SK-N-SH (cell line): ENCODE measurements around the gene DNAJC19. TPM values are rescaled to one million over a fixed set of nuclear protein-coding genes. Genes with fewer than 3 reads are reported as not detected.

Experiments
- CTCF ChIA-PET: fragments of 300-600, 350-600 bp; formaldehyde crosslinking; extraction: SDS; loops from one replicate; lab custom pipeline; 2021; lab: Yijun Ruan, JAX
- POLR2A ChIA-PET: fragments of 350-600 bp; sonication (Branson Sonifier 250); formaldehyde crosslinking; extraction: SDS; loops from one replicate; lab custom pipeline; 2020; ENCODE audit warnings: antibody characterized with exemption, inconsistent platforms; lab: Yijun Ruan, JAX
- DNase-seq: peaks from one replicate; pipeline ENCODE4 v3.0.0; 2012
- H2AFZ ChIP-seq: fragments of 200-600 bp; sonication (generic); 2 replicates; pipeline ENCODE4 v1.8.1; 2016; ENCODE audit warnings: antibody characterized with exemption, mild to moderate bottlenecking, low read depth
- H3F3A ChIP-seq: fragments of 200-600 bp; sonication (generic); replicated peaks from 2 replicates; pipeline ENCODE3; 2016; ENCODE audit warnings: antibody characterized with exemption, mild to moderate bottlenecking; ENCODE audit not compliant: insufficient read depth
- H3K27ac ChIP-seq, 2 experiments: fragments of 200-500 bp in 1 of 2; fragments of 200-600 bp in 1 of 2; sonication (Bioruptor generic) in 1 of 2; sonication (generic), shearing (Covaris generic) in 1 of 2; 2 replicates each; pipeline versions ENCODE4 v1.5.1 to v1.6.1; 2014 to 2016; ENCODE audit warnings: low read depth in 2 of 2, inconsistent platforms in 1 of 2, low read length in 1 of 2, mild to moderate bottlenecking in 1 of 2, mixed read lengths in 1 of 2
- H3K27me3 ChIP-seq: fragments of 200-600 bp; sonication (generic), shearing (Covaris generic); 2 replicates; pipeline ENCODE4 v1.6.1; 2016; ENCODE audit warnings: mixed run types; ENCODE audit not compliant: insufficient read depth
- H3K36me3 ChIP-seq, 2 experiments: fragments of 200-500 bp in 1 of 2; fragments of 200-600 bp in 1 of 2; sonication (Bioruptor generic) in 1 of 2; sonication (generic) in 1 of 2; replicated peaks in 1 of 2; 2 replicates each; pipeline versions ENCODE3 to v1.5.1; 2014 to 2016; ENCODE audit warnings: low read length in 1 of 2, mild to moderate bottlenecking in 1 of 2; ENCODE audit not compliant: insufficient read depth in 2 of 2, control insufficient read depth in 1 of 2
- H3K4me1 ChIP-seq, 2 experiments: fragments of 200-500 bp in 1 of 2; fragments of 200-600 bp in 1 of 2; sonication (Bioruptor generic) in 1 of 2; sonication (generic), shearing (Covaris generic) in 1 of 2; 2 replicates each; pipeline versions ENCODE4 v1.5.1 to v1.6.1; 2014 to 2016; ENCODE audit warnings: low read depth in 1 of 2, low read length in 1 of 2, mixed run types in 1 of 2; ENCODE audit not compliant: insufficient read depth in 2 of 2, control insufficient read depth in 1 of 2
- H3K4me2 ChIP-seq: fragments of 200-600 bp; sonication (generic), shearing (Covaris generic); 2 replicates; pipeline ENCODE4 v1.6.1; 2017; ENCODE audit warnings: mixed run types
- H3K4me3 ChIP-seq, 2 experiments: fragments of 200-500 bp in 1 of 2; fragments of 200-600 bp in 1 of 2; sonication (Bioruptor generic) in 1 of 2; sonication (generic), shearing (Covaris generic) in 1 of 2; 2 replicates each; pipeline versions ENCODE4 v1.5.1 to v1.8.1; 2014 to 2016; ENCODE audit warnings: low read depth in 2 of 2, inconsistent platforms in 1 of 2, low read length in 1 of 2, mild to moderate bottlenecking in 1 of 2, mixed read lengths in 1 of 2, moderate library complexity in 1 of 2
- H3K79me2 ChIP-seq: fragments of 200-600 bp; sonication (generic); 2 replicates; pipeline ENCODE4 v1.8.1; 2017; ENCODE audit warnings: mild to moderate bottlenecking; ENCODE audit not compliant: insufficient read depth
- H3K9ac ChIP-seq: fragments of 200-600 bp; sonication (generic); 2 replicates; pipeline ENCODE4 v1.6.1; 2017; ENCODE audit warnings: mixed run types
- H3K9me2 ChIP-seq: fragments of 200-600 bp; sonication (generic); 2 replicates; pipeline ENCODE4 v1.6.1; 2017; ENCODE audit warnings: mixed run types
- H3K9me3 ChIP-seq: fragments of 200-600 bp; sonication (generic); 2 replicates; pipeline ENCODE4 v1.6.1; 2017; ENCODE audit warnings: mixed run types, mild to moderate bottlenecking, moderate library complexity
- H4K20me1 ChIP-seq: fragments of 200-600 bp; sonication (generic); 2 replicates; pipeline ENCODE4 v1.6.1; 2017; ENCODE audit warnings: mild to moderate bottlenecking, mixed run types; ENCODE audit not compliant: insufficient read depth
- CHD2 ChIP-seq: fragments of 150-350 bp; IDR thresholded peaks from 2 replicates; pipeline ENCODE4 v1.6.1; 2018; ENCODE audit warnings: low read length; ENCODE audit not compliant: partially characterized antibody
- EP300 ChIP-seq, 2 experiments: IDR thresholded peaks; 2 replicates each; pipeline versions ENCODE4 v1.4.0 to v1.6.1; 2012; ENCODE audit warnings: borderline replicate concordance in 1 of 2, low read depth in 1 of 2, low read length in 1 of 2
- FOXJ3 ChIP-seq: sonication (generic); formaldehyde crosslinking; IDR thresholded peaks from 2 replicates; pipeline ENCODE4 v1.5.1; 2020; ENCODE audit warnings: mild to moderate bottlenecking, missing genetic modification reagents
- FOXM1 ChIP-seq: IDR thresholded peaks from 2 replicates; pipeline ENCODE4 v1.4.0; 2012; ENCODE audit warnings: low read depth, mild to moderate bottlenecking
- GATA2 ChIP-seq: sonication (generic); formaldehyde crosslinking; IDR thresholded peaks from 2 replicates; pipeline ENCODE4 v1.5.0; 2020; ENCODE audit warnings: mild to moderate bottlenecking, missing genetic modification reagents
- MXI1 ChIP-seq: IDR thresholded peaks from 2 replicates; pipeline ENCODE4 v1.6.1; 2012; ENCODE audit warnings: mild to moderate bottlenecking, low read depth, low read length, improper control_type of control experiment
- NRF1 ChIP-seq: IDR thresholded peaks from 2 replicates; pipeline ENCODE4 v1.6.1; 2012; ENCODE audit warnings: low read depth, mild to moderate bottlenecking, low read length
- RAD21 ChIP-seq: IDR thresholded peaks from 2 replicates; pipeline ENCODE4 v1.6.1; 2012; ENCODE audit warnings: mild to moderate bottlenecking, low read length
- RCOR1 ChIP-seq: fragments of 150-350 bp; IDR thresholded peaks from 2 replicates; pipeline ENCODE4 v1.6.1; 2017; ENCODE audit warnings: antibody characterized with exemption, low read length
- RFX5 ChIP-seq: IDR thresholded peaks from 2 replicates; pipeline ENCODE4 v1.6.1; 2012; ENCODE audit warnings: mild to moderate bottlenecking, improper control_type of control experiment, low read length
- RXRA ChIP-seq: IDR thresholded peaks from 2 replicates; pipeline ENCODE4 v1.4.0; 2012; ENCODE audit warnings: low read depth, mild to moderate bottlenecking, borderline replicate concordance
- SIN3A ChIP-seq: IDR thresholded peaks from 2 replicates; pipeline ENCODE4 v1.6.1; 2012; ENCODE audit warnings: low read depth, mild to moderate bottlenecking, low read length, moderate library complexity, borderline replicate concordance
- TAF1 ChIP-seq: IDR thresholded peaks from 2 replicates; pipeline ENCODE4 v1.6.1; 2012; ENCODE audit warnings: low read depth, mild to moderate bottlenecking, low read length, moderate library complexity, borderline replicate concordance
- TCF12 ChIP-seq: IDR thresholded peaks from 2 replicates; pipeline ENCODE4 v1.4.0; 2012
- TEAD4 ChIP-seq: IDR thresholded peaks from 2 replicates; pipeline ENCODE4 v1.4.0; 2012; ENCODE audit warnings: mild to moderate bottlenecking, borderline replicate concordance; ENCODE audit not compliant: insufficient read depth
- WGBS: methylation state at CpG from one replicate; pipeline ENCODE4 v1.1.6; 2017; ENCODE audit warnings: low lambda C conversion rate; 5-methylcytosine and 5-hydroxymethylcytosine counted together
- polyA plus RNA-seq, 3 experiments: library from polyadenylated mRNA; depleted of rRNA; stranded (reverse); fragments of >200 nt; gene quantifications; 2 replicates each; pipeline ENCODE4 v1.2.3, GENCODE V29; 2012
- TF ChIP-seq, protein P1 (sequence below): IDR thresholded peaks from 2 replicates; pipeline ENCODE4; 2012
- TF ChIP-seq, protein P2 (sequence below): IDR thresholded peaks from 2 replicates; pipeline ENCODE4 v1.4.0; 2012; ENCODE audit warnings: low read depth, borderline replicate concordance
- TF ChIP-seq, protein P3 (sequence below): IDR thresholded peaks from 2 replicates; pipeline ENCODE4 v1.4.0; 2012; ENCODE audit warnings: low read depth
- TF ChIP-seq, protein P4 (sequence below): fragments of 150-350 bp; IDR thresholded peaks from 2 replicates; pipeline ENCODE4 v1.6.1; 2016; ENCODE audit warnings: mild to moderate bottlenecking, low read depth, low read length
- TF ChIP-seq, protein P5 (sequence below): IDR thresholded peaks from 2 replicates; pipeline ENCODE4 v1.6.1; 2012; ENCODE audit warnings: mild to moderate bottlenecking, low read depth, low read length, moderate library complexity
- TF ChIP-seq, protein P6 (sequence below): fragments of 150-350 bp; IDR thresholded peaks from 2 replicates; pipeline ENCODE4 v1.6.1; 2017; ENCODE audit warnings: antibody characterized with exemption, low read length, low read depth, borderline replicate concordance

Gene DNAJC19
- 35.6 and 56.7 TPM in 2 replicates for polyA plus RNA-seq (2012; rRNA removed)
- polyA plus RNA-seq (2012; cell fraction: cytosol; rRNA removed) = 41.3 and 50.6 TPM in 2 replicates
- polyA plus RNA-seq (2012; cell fraction: nucleus; rRNA removed) = 21.1 and 23.1 TPM in 2 replicates

DNA sequence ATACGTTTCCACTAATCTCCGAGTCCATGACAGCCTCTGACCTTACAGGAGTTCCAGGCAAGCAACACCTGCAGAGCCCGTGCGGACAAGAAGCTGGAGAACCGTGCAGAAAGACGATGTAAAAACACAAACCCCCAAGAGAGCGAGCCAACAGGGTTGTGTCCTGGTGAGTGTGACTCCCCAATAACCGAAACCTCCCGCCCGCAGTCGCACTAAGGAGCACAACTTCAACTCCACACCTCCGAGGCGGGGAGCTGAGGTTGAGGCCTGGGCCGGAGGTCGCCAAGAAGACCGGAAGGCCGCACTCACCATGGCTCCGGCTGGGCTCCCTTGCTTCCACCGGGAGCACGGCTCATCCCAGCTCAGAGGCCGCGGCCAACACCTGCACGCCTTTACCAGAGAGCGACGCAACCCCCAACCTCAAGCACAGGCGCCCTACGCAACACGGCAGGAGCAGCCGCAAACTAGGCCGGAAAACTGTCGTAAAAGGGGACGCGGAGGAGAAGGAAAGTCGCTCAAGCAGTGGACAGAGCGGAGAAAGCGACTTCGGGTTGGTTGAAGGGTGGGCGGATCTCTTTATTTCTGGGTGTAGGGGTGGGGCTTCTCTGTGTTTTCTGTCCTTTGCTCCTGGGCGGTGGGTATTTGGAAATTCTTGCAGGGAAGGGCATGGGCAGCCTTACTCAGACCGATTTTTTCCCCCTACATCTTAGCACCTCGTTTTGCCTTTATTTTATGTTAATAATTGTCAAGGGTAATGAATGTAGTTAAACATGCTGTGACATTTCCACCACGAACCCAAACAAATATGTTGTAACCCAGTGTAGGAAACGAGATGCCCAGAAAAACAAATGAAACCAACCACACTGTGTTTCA lies at the start of gene DNAJC19:
DNAJC19 (minus strand) TSS at position 446 of the 873 bp plus-strand sequence; CDS start at position 312, 134 bp downstream.
- peak within 1 kb of the TSS; percentile 59 to 88 for H3K27ac ChIP-seq
- WGBS = 2% methylated on average over 28 of the region's 43 CpGs
- POLR2A ChIA-PET = interaction anchor here (0.6 kb wide), 1 partner anchor 1961 kb away, joined by 4 read pairs; no protein-coding TSS in a partner anchor
- TF ChIP-seq, protein P1, sequence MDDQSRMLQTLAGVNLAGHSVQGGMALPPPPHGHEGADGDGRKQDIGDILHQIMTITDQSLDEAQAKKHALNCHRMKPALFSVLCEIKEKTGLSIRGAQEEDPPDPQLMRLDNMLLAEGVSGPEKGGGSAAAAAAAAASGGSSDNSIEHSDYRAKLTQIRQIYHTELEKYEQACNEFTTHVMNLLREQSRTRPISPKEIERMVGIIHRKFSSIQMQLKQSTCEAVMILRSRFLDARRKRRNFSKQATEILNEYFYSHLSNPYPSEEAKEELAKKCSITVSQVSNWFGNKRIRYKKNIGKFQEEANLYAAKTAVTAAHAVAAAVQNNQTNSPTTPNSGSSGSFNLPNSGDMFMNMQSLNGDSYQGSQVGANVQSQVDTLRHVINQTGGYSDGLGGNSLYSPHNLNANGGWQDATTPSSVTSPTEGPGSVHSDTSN = no peak; the same call in 1 of the 2 replicates
- TF ChIP-seq MXI1 (peak; percentile 92), RXRA (no peak), RCOR1 (peak; percentile 51), FOXJ3 (CRISPR knock-in tag) (no peak; the same call in 1 of the 2 replicates), RFX5 (peak; percentile 60; the same call in 1 of the 2 replicates), TEAD4 (no peak), TCF12 (no peak; the same call in 1 of the 2 replicates), EP300 (IDR thresholded peaks at IDR 0.05; ENCODE audit: borderline replicate concordance in 1 of 2, low read depth in 1 of 2, low read length in 1 of 2) (no peak), RAD21 (no peak), FOXM1 (no peak), SIN3A (peak; percentile 94), NRF1 (peak; percentile 58), GATA2 (CRISPR knock-in tag) (no peak), TAF1 (peak; percentile 74), CHD2 (peak; percentile 86)
- TF ChIP-seq, protein P2, sequence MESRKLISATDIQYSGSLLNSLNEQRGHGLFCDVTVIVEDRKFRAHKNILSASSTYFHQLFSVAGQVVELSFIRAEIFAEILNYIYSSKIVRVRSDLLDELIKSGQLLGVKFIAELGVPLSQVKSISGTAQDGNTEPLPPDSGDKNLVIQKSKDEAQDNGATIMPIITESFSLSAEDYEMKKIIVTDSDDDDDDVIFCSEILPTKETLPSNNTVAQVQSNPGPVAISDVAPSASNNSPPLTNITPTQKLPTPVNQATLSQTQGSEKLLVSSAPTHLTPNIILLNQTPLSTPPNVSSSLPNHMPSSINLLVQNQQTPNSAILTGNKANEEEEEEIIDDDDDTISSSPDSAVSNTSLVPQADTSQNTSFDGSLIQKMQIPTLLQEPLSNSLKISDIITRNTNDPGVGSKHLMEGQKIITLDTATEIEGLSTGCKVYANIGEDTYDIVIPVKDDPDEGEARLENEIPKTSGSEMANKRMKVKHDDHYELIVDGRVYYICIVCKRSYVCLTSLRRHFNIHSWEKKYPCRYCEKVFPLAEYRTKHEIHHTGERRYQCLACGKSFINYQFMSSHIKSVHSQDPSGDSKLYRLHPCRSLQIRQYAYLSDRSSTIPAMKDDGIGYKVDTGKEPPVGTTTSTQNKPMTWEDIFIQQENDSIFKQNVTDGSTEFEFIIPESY = peak; percentile 78; the same call in 1 of the 2 replicates
- TF ChIP-seq, protein P3, sequence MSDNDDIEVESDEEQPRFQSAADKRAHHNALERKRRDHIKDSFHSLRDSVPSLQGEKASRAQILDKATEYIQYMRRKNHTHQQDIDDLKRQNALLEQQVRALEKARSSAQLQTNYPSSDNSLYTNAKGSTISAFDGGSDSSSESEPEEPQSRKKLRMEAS = peak; percentile 89
- TF ChIP-seq, protein P4, sequence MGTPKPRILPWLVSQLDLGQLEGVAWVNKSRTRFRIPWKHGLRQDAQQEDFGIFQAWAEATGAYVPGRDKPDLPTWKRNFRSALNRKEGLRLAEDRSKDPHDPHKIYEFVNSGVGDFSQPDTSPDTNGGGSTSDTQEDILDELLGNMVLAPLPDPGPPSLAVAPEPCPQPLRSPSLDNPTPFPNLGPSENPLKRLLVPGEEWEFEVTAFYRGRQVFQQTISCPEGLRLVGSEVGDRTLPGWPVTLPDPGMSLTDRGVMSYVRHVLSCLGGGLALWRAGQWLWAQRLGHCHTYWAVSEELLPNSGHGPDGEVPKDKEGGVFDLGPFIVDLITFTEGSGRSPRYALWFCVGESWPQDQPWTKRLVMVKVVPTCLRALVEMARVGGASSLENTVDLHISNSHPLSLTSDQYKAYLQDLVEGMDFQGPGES = no peak
- TF ChIP-seq, protein P5, sequence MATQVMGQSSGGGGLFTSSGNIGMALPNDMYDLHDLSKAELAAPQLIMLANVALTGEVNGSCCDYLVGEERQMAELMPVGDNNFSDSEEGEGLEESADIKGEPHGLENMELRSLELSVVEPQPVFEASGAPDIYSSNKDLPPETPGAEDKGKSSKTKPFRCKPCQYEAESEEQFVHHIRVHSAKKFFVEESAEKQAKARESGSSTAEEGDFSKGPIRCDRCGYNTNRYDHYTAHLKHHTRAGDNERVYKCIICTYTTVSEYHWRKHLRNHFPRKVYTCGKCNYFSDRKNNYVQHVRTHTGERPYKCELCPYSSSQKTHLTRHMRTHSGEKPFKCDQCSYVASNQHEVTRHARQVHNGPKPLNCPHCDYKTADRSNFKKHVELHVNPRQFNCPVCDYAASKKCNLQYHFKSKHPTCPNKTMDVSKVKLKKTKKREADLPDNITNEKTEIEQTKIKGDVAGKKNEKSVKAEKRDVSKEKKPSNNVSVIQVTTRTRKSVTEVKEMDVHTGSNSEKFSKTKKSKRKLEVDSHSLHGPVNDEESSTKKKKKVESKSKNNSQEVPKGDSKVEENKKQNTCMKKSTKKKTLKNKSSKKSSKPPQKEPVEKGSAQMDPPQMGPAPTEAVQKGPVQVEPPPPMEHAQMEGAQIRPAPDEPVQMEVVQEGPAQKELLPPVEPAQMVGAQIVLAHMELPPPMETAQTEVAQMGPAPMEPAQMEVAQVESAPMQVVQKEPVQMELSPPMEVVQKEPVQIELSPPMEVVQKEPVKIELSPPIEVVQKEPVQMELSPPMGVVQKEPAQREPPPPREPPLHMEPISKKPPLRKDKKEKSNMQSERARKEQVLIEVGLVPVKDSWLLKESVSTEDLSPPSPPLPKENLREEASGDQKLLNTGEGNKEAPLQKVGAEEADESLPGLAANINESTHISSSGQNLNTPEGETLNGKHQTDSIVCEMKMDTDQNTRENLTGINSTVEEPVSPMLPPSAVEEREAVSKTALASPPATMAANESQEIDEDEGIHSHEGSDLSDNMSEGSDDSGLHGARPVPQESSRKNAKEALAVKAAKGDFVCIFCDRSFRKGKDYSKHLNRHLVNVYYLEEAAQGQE = no peak; the same call in 1 of the 2 replicates
- TF ChIP-seq, protein P6, sequence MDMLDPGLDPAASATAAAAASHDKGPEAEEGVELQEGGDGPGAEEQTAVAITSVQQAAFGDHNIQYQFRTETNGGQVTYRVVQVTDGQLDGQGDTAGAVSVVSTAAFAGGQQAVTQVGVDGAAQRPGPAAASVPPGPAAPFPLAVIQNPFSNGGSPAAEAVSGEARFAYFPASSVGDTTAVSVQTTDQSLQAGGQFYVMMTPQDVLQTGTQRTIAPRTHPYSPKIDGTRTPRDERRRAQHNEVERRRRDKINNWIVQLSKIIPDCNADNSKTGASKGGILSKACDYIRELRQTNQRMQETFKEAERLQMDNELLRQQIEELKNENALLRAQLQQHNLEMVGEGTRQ = no peak

More for the DNA sequence above, at the start of gene DNAJC19:
- Histone ChIP-seq H2AFZ (peak within 1 kb of the TSS; percentile 92), H3K4me2 (peak within 1 kb of the TSS; percentile 91), H3F3A (peaks cover 9% of the 10 kb centered on the region), H4K20me1 (no peaks in the 10 kb centered on the region), H3K9me2 (no peaks in the 10 kb centered on the region), H3K4me1 (peaks cover 4% of the 10 kb centered on the region in 2 experiments; a peak in 1 of 4 replicates), H3K36me3 (peaks cover 16 to 27% of the 10 kb centered on the region in 2 experiments), H3K79me2 (peaks cover 40% of the 10 kb centered on the region), H3K4me3 (peak within 1 kb of the TSS; percentile 90 to 93), H3K27me3 (no peaks in the 10 kb centered on the region), H3K9ac (peak within 1 kb of the TSS; percentile 65), H3K9me3 (no peaks in the 10 kb centered on the region)
- CTCF ChIA-PET = interaction anchor here (1.1 kb wide), 1 partner anchor 14 kb away, joined by 3 read pairs; no protein-coding TSS in a partner anchor
- peak; percentile 85 for DNase-seq
